NT2/D1 (cell line): ENCODE data around the gene NAA60.

Experiments used
- SUZ12 ChIP-seq: IDR thresholded peaks from 2 replicates; pipeline ENCODE4 v1.6.1; 2011; ENCODE audit not compliant: insufficient read length, insufficient read depth; ENCODE audit errors: extremely low read depth
- YY1 ChIP-seq: IDR thresholded peaks from 2 replicates; pipeline ENCODE4 v1.6.1; 2011; ENCODE audit not compliant: insufficient read length, insufficient read depth
- ZNF274 ChIP-seq: IDR thresholded peaks from 2 replicates; pipeline ENCODE4 v1.6.1; 2011; ENCODE audit warnings: mild to moderate bottlenecking, low read depth, low read length

DNA sequence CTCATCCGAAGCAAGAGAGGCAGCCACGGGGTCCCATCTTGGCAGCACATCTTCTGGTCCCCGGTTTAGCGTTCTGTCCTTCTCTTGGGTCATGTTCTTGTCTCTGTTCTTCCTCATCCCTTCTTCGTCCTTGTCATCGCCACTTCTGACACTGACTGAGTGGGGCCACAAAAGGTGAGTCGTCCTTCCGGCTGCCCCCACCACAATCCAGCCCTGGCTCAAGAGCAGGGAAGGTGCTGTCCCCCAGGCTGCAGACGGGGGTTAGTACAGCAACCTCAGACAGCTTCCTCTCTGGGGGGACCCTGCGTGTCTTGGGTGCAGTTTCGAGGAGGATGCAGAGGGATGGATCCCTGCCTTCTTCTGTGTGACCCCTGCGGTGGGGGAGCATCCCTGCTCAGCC lies 21.8 kb downstream of the NAA60 start:
- no peak for TF ChIP-seq YY1
- no peak for TF ChIP-seq SUZ12
- TF ChIP-seq ZNF274: no peak
